Hepatocyte (in vitro differentiated cells): ENCODE results near the gene TUBB3. TPM values are rescaled to one million over a fixed set of nuclear protein-coding genes. Genes with fewer than 3 reads are reported as not detected.

Experiments
- DNase-seq: peaks from one replicate; pipeline ENCODE4 v3.0.0-alpha.2; 2016; ENCODE audit warnings: low spot score
- H2AFZ ChIP-seq: fragments of 200-600 bp; sonication (generic); 2 replicates; pipeline ENCODE4 v1.6.0; 2016; ENCODE audit warnings: antibody characterized with exemption, mild to moderate bottlenecking
- H3K27ac ChIP-seq: fragments of 200-600 bp; sonication (generic); 2 replicates; pipeline ENCODE4 v1.5.1; 2016; ENCODE audit warnings: mild to moderate bottlenecking
- H3K27me3 ChIP-seq: fragments of 200-600 bp; sonication (generic); 2 replicates; pipeline ENCODE4 v1.6.1; 2016
- H3K36me3 ChIP-seq: fragments of 200-600 bp; sonication (generic); replicated peaks from 2 replicates; pipeline ENCODE4 v1.5.1; 2016; ENCODE audit warnings: low read depth; ENCODE audit not compliant: insufficient read depth
- H3K4me1 ChIP-seq: fragments of 200-600 bp; sonication (generic); 2 replicates; pipeline ENCODE4 v1.5.1; 2016; ENCODE audit warnings: mild to moderate bottlenecking, moderate library complexity; ENCODE audit not compliant: insufficient read depth
- H3K4me2 ChIP-seq: fragments of 200-600 bp; sonication (generic); 2 replicates; pipeline ENCODE4 v1.6.0; 2016
- H3K4me3 ChIP-seq: fragments of 200-600 bp; sonication (generic); 2 replicates; pipeline ENCODE4 v1.5.1; 2016; ENCODE audit warnings: mild to moderate bottlenecking
- H3K79me2 ChIP-seq: fragments of 200-600 bp; sonication (generic); 2 replicates; pipeline ENCODE4 v1.6.0; 2017; ENCODE audit warnings: mild to moderate bottlenecking
- H3K9me2 ChIP-seq: fragments of 200-600 bp; sonication (generic); replicated peaks from 2 replicates; pipeline ENCODE4 v1.6.0; 2017; ENCODE audit warnings: mild to moderate bottlenecking; ENCODE audit not compliant: insufficient read depth
- H3K9me3 ChIP-seq: fragments of 200-600 bp; sonication (generic); 2 replicates; pipeline ENCODE4 v1.5.1; 2016; ENCODE audit warnings: low read depth, mild to moderate bottlenecking
- H4K20me1 ChIP-seq: fragments of 200-600 bp; sonication (generic); 2 replicates; pipeline ENCODE4 v1.6.0; 2016; ENCODE audit warnings: mild to moderate bottlenecking; ENCODE audit not compliant: insufficient read depth, poor library complexity, severe bottlenecking
- CTCF ChIP-seq: fragments of 200-600 bp; sonication (generic); IDR thresholded peaks from 2 replicates; pipeline ENCODE4 v1.5.1; 2016; ENCODE audit warnings: antibody characterized with exemption, mild to moderate bottlenecking; ENCODE audit not compliant: poor library complexity
- EZH2 ChIP-seq: fragments of 200-600 bp; sonication (generic); IDR thresholded peaks from 2 replicates; pipeline ENCODE4 v1.6.1; 2016; ENCODE audit warnings: antibody characterized with exemption, mild to moderate bottlenecking, borderline replicate concordance
- EZH2phosphoT487 ChIP-seq: fragments of 200-600 bp; sonication (generic); IDR thresholded peaks from one replicate; pipeline ENCODE4 v1.6.1; 2018; ENCODE audit warnings: antibody characterized with exemption, mild to moderate bottlenecking, low read depth, moderate library complexity; ENCODE audit not compliant: unreplicated experiment, severe bottlenecking
- WGBS: methylation state at CpG from one replicate; pipeline ENCODE4 v1.1.6; 2016; ENCODE audit warnings: low lambda C conversion rate; ENCODE audit errors: missing lambda C conversion rate; 5-methylcytosine and 5-hydroxymethylcytosine counted together
- polyA plus RNA-seq: library from polyadenylated mRNA; unstranded; fragments of >200 nt; fragmentation: Nextera tagmentation; extraction: Ambion mirVana; gene quantifications from 2 replicates; pipeline ENCODE4 v1.2.1, GENCODE V29; 2016
- total RNA-seq: library from RNA; depleted of rRNA; stranded (reverse); fragments of >200 nt; gene quantifications from 2 replicates; pipeline ENCODE4 v1.2.3, GENCODE V29; 2014

The TUBB3 gene
- total and polyA plus RNA-seq, 2 experiments from 2014 or later: 69.3 to 87.2 TPM

- DNase-seq: no peak
- H3K79me2 ChIP-seq: no peaks in the 10 kb centered on the region
- H3K9me3 ChIP-seq: no peaks in the 10 kb centered on the region
- no peaks in the 10 kb centered on the region for H3K9me2 ChIP-seq
- H3K4me2 ChIP-seq: no peak overlapping the region
- WGBS: 93% methylated on average over 7 of the region's 7 CpGs
- H3K4me3 ChIP-seq: no peak overlapping the region
- no peaks in the 10 kb centered on the region for H3K27me3 ChIP-seq
- H3K4me1 ChIP-seq: no peaks in the 10 kb centered on the region
- H3K27ac ChIP-seq: no peak overlapping the region
- no peak overlapping the region for H2AFZ ChIP-seq
- H3K36me3 ChIP-seq: no peaks in the 10 kb centered on the region
- TF ChIP-seq EZH2phosphoT487: no peak
- TF ChIP-seq CTCF: no peak
- TF ChIP-seq EZH2: no peak
- H4K20me1 ChIP-seq: no peaks in the 10 kb centered on the region
Measured at GRCh38 chr16:89958068-89958467, 34.9 kb downstream of the TUBB3 start.

- Histone ChIP-seq H3K4me2 (no peak overlapping the region), H3K36me3 (no peaks in the 10 kb centered on the region), H4K20me1 (no peaks in the 10 kb centered on the region), H3K9me3 (no peaks in the 10 kb centered on the region), H3K79me2 (no peaks in the 10 kb centered on the region), H2AFZ (no peak overlapping the region), H3K4me1 (no peaks in the 10 kb centered on the region), H3K27ac (no peak overlapping the region), H3K9me2 (no peaks in the 10 kb centered on the region), H3K4me3 (no peak overlapping the region), H3K27me3 (no peaks in the 10 kb centered on the region)
- 99% methylated on average over 10 of the region's 10 CpGs for WGBS
- DNase-seq: no peak
- TF ChIP-seq CTCF (no peak), EZH2phosphoT487 (no peak), EZH2 (no peak)
Measured at GRCh38 chr16:89958596-89958995, 35.5 kb downstream of the TUBB3 start.

- no peaks in the 10 kb centered on the region for H3K36me3 ChIP-seq
- H3K9me2 ChIP-seq: no peaks in the 10 kb centered on the region
- no peaks in the 10 kb centered on the region for H3K79me2 ChIP-seq
- WGBS: 96% methylated on average over 13 of the region's 13 CpGs
- no peak overlapping the region for H3K4me3 ChIP-seq
- no peak overlapping the region for H2AFZ ChIP-seq
- H3K4me1 ChIP-seq: no peaks in the 10 kb centered on the region
- H3K4me2 ChIP-seq: no peak overlapping the region
- no peaks in the 10 kb centered on the region for H3K9me3 ChIP-seq
- no peak overlapping the region for H3K27ac ChIP-seq
- H3K27me3 ChIP-seq: no peaks in the 10 kb centered on the region
- no peaks in the 10 kb centered on the region for H4K20me1 ChIP-seq
- TF ChIP-seq EZH2: no peak
- no peak for TF ChIP-seq EZH2phosphoT487
- no peak for TF ChIP-seq CTCF
- no peak for DNase-seq
Measured at GRCh38 chr16:89960966-89961365, 37.8 kb downstream of the TUBB3 start.

- no peak overlapping the region for H3K4me3 ChIP-seq
- no peaks in the 10 kb centered on the region for H3K4me1 ChIP-seq
- no peaks in the 10 kb centered on the region for H3K9me2 ChIP-seq
- no peak overlapping the region for H3K27ac ChIP-seq
- H3K4me2 ChIP-seq: no peak overlapping the region
- no peaks in the 10 kb centered on the region for H4K20me1 ChIP-seq
- over 99% methylated on average over 16 of the region's 23 CpGs for WGBS
- H2AFZ ChIP-seq: no peak overlapping the region
- no peaks in the 10 kb centered on the region for H3K9me3 ChIP-seq
- DNase-seq: no peak
- no peak for TF ChIP-seq EZH2
- no peak for TF ChIP-seq CTCF
- TF ChIP-seq EZH2phosphoT487: no peak
- H3K79me2 ChIP-seq: no peaks in the 10 kb centered on the region
- H3K27me3 ChIP-seq: no peaks in the 10 kb centered on the region
- no peaks in the 10 kb centered on the region for H3K36me3 ChIP-seq
Measured at GRCh38 chr16:89961920-89962319, 38.8 kb downstream of the TUBB3 start.
